Neural progenitor cell (in vitro differentiated cells): ENCODE measurements around the gene SLAIN1. TPM values are rescaled to one million over a fixed set of nuclear protein-coding genes. Genes with fewer than 3 reads are reported as not detected.

ENCODE experiments used
- DNase-seq: peaks from one replicate; pipeline ENCODE4 v3.0.0-alpha.2; 2016; ENCODE audit warnings: low spot score
- H2AFZ ChIP-seq: fragments of 200-600 bp; sonication (generic); replicated peaks from 2 replicates; pipeline ENCODE4 v1.6.1; 2016; ENCODE audit warnings: antibody characterized with exemption
- H3F3A ChIP-seq: fragments of 200-600 bp; sonication (generic); 2 replicates; pipeline ENCODE4 v1.6.1; 2016; ENCODE audit warnings: antibody characterized with exemption, low read depth
- H3K27ac ChIP-seq: fragments of 200-600 bp; sonication (generic); 2 replicates; pipeline ENCODE4 v1.5.1; 2016; ENCODE audit warnings: mild to moderate bottlenecking
- H3K27me3 ChIP-seq: fragments of 200-600 bp; sonication (generic); 2 replicates; pipeline ENCODE4 v1.6.1; 2016; ENCODE audit warnings: mild to moderate bottlenecking, moderate library complexity
- H3K36me3 ChIP-seq: fragments of 200-600 bp; sonication (generic); 2 replicates; pipeline ENCODE4 v1.5.1; 2016
- H3K4me1 ChIP-seq: fragments of 200-600 bp; sonication (generic); 2 replicates; pipeline ENCODE4 v1.6.1; 2016; ENCODE audit warnings: mixed run types
- H3K4me2 ChIP-seq: fragments of 200-600 bp; sonication (generic); 2 replicates; pipeline ENCODE4 v1.6.1; 2016
- H3K4me3 ChIP-seq: fragments of 200-600 bp; sonication (generic); 2 replicates; pipeline ENCODE4 v1.5.1; 2016
- H3K79me2 ChIP-seq: fragments of 200-600 bp; sonication (generic); 2 replicates; pipeline ENCODE4 v1.6.1; 2016; ENCODE audit warnings: low read depth
- H3K9ac ChIP-seq: fragments of 200-600 bp; sonication (generic); 2 replicates; pipeline ENCODE4 v1.6.1; 2016
- H3K9me3 ChIP-seq: fragments of 200-600 bp; sonication (generic); 2 replicates; pipeline ENCODE4 v1.5.1; 2016; ENCODE audit warnings: low read depth
- H4K20me1 ChIP-seq: fragments of 200-600 bp; sonication (generic); 2 replicates; pipeline ENCODE4 v1.6.1; 2016; ENCODE audit warnings: low read depth
- H3K27ac Mint-ChIP-seq: 3 replicates; pipeline ENCODE4 v1.8.0; 2021; ENCODE audit warnings: mixed read lengths
- H3K27me3 Mint-ChIP-seq: 2 replicates; pipeline ENCODE4 v1.8.0; 2022; ENCODE audit warnings: low read depth, mild to moderate bottlenecking, inconsistent platforms, moderate library complexity, mixed read lengths; ENCODE audit not compliant: insufficient read depth
- H3K36me3 Mint-ChIP-seq: 3 replicates; pipeline ENCODE4 v1.8.0; 2021; ENCODE audit warnings: mixed read lengths
- H3K4me1 Mint-ChIP-seq: 3 replicates; pipeline ENCODE4 v1.8.0; 2021; ENCODE audit warnings: mixed read lengths
- H3K4me3 Mint-ChIP-seq: 3 replicates; pipeline ENCODE4 v1.8.0; 2021; ENCODE audit warnings: mild to moderate bottlenecking, moderate library complexity, mixed read lengths
- H3K9me3 Mint-ChIP-seq: 3 replicates; pipeline ENCODE4 v1.8.0; 2020; ENCODE audit warnings: mixed read lengths
- CTCF ChIP-seq: fragments of 200-600 bp; sonication (generic); IDR thresholded peaks from 2 replicates; pipeline ENCODE4 v1.5.1; 2017; ENCODE audit warnings: antibody characterized with exemption, mild to moderate bottlenecking
- EZH2 ChIP-seq: fragments of 200-600 bp; sonication (generic); IDR thresholded peaks from 2 replicates; pipeline ENCODE4 v1.6.1; 2017; ENCODE audit warnings: antibody characterized with exemption, mild to moderate bottlenecking, moderate library complexity
- EZH2phosphoT487 ChIP-seq: fragments of 200-600 bp; sonication (generic); IDR thresholded peaks from 2 replicates; pipeline ENCODE4 v1.6.1; 2017; ENCODE audit warnings: antibody characterized with exemption
- microRNA-seq: library from miRNA; unstranded; fragments of <30 nt; microRNA quantifications from one replicate; pipeline ENCODE4, GENCODE V29; 2016
- small RNA-seq: library from RNA; depleted of rRNA; stranded (forward); fragments of <200 nt; gene quantifications from one replicate; pipeline ENCODE3, GENCODE V24; 2015
- total RNA-seq: library from RNA; depleted of rRNA; stranded (reverse); fragments of >200 nt; gene quantifications from 2 replicates; pipeline ENCODE4 v1.2.3, GENCODE V29; 2015; ENCODE audit warnings: low replicate concordance

The SLAIN1 gene
- total RNA-seq, 1 donor from 2014 or later, result 87.2 TPM

GRCh38 chr13:77811381-77811780, 113.9 kb downstream of the SLAIN1 start:
- TF ChIP-seq CTCF (no peak), EZH2phosphoT487 (no peak), EZH2 (no peak)
- Histone ChIP-seq H3K27ac (no peak overlapping the region), H2AFZ (no peak overlapping the region), H3F3A (no peaks in the 10 kb centered on the region), H3K4me3 (no peak overlapping the region), H3K4me1 (no peaks in the 10 kb centered on the region), H3K36me3 (no peaks in the 10 kb centered on the region), H3K9ac (no peak overlapping the region), H3K79me2 (no peaks in the 10 kb centered on the region), H3K27me3 (no peaks in the 10 kb centered on the region), H3K4me2 (no peak overlapping the region), H4K20me1 (no peaks in the 10 kb centered on the region), H3K9me3 (no peaks in the 10 kb centered on the region)
- DNase-seq, result no peak
- Mint-ChIP-seq H3K4me3 (no peak overlapping the region), H3K27ac (no peak overlapping the region), H3K36me3 (no peaks in the 10 kb centered on the region), H3K27me3 (no peaks in the 10 kb centered on the region), H3K4me1 (no peaks in the 10 kb centered on the region), H3K9me3 (peaks cover 6% of the 10 kb centered on the region)

- Histone ChIP-seq H3K36me3 (no peaks in the 10 kb centered on the region), H3K27ac (no peak overlapping the region), H3F3A (no peaks in the 10 kb centered on the region), H3K4me2 (no peak overlapping the region), H3K9ac (no peak overlapping the region), H3K79me2 (no peaks in the 10 kb centered on the region), H2AFZ (no peak overlapping the region), H3K9me3 (no peaks in the 10 kb centered on the region), H4K20me1 (no peaks in the 10 kb centered on the region), H3K4me3 (no peak overlapping the region), H3K4me1 (no peaks in the 10 kb centered on the region), H3K27me3 (no peaks in the 10 kb centered on the region)
- H3K27me3 Mint-ChIP-seq, result no peaks in the 10 kb centered on the region
- H3K27ac Mint-ChIP-seq, result no peak overlapping the region
- no peak for TF ChIP-seq CTCF
- TF ChIP-seq EZH2, result no peak
- TF ChIP-seq EZH2phosphoT487, result no peak
- no peaks in the 10 kb centered on the region for H3K36me3 Mint-ChIP-seq
- no peak overlapping the region for H3K4me3 Mint-ChIP-seq
- DNase-seq, result no peak
- H3K4me1 Mint-ChIP-seq, result no peaks in the 10 kb centered on the region
- peaks cover 6% of the 10 kb centered on the region for H3K9me3 Mint-ChIP-seq
Observed at GRCh38 chr13:77811981-77812380, 114.5 kb downstream of the SLAIN1 start.

Small RNA genes lying within 50 kb of the gene (microRNA-seq; reads per million reads assigned to microRNA genes)
- not detected for gene MIR3665

Small RNA genes lying within 50 kb of the gene (small RNA-seq; reads per million reads assigned to genes)
- gene MIR3665 (not detected), gene SPTLC1P5 (not detected)

Other genes with a start within 250 kb of the SLAIN1 start
- gene SCEL, start 162.0 kb upstream of the SLAIN1 start, total RNA-seq, result not detected in 2 replicates
- 2.0 and 2.2 TPM in 2 replicates for gene EDNRB, start 221.1 kb downstream of the SLAIN1 start, total RNA-seq